HG02970 (cell line): ENCODE results near the gene CSNK2A3.
A peak's percentile ranks its signal among the peaks of the same experiment; 100 is the strongest.
"Not testable (repeated sequence)": the region's sequence is repeated elsewhere in the genome, so short reads cannot be mapped to it uniquely, and the experiment has no call there.

ENCODE experiments used
- ATAC-seq: cut with Tn5 transposase; IDR thresholded peaks from one replicate; pipeline ENCODE4 v1.9.1; 2021; ENCODE audit warnings: mild to moderate bottlenecking, moderate library complexity, moderate number of reproducible peaks; ENCODE audit not compliant: unreplicated experiment, low FRiP score

The CSNK2A3 gene

DNA sequence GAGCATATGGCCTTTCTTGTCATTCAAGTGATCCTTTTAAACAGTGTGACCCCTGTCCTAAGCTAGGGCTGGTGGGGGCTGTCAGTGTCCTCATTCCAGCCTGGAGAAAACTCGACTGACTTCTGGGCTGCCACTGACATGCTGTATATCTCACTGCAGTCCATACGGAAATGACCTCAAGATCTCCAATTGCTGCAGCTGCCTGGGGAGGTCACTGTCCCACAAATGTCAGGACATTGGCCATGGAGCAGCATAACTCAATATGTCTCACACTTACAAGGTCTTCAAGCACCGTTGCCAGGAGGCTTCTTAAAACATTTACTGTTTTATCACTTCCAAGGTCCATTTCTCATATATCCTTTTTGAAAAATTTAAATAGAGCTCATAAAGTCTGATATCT, 27.8 kb upstream of the CSNK2A3 start:
- no peak for ATAC-seq

DNA sequence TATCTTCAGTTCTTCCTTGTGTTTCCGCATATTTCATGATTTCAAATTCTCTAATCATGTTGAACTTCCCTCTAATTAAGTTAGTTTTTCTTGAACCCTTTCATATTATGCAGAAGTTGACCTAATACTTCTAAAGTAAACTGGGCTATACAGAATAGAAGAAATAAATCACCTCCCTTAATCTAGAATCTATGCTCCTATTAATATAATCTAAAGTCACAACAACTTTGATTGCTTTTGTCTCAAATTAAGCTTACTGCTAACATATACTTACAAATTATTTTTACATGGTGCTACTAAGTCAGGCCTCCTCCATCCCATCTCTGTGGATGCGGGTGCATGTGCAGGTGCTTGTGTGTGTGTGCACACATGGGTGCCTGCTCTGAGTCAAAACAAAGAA, 27.3 kb upstream of the CSNK2A3 start:
- no peak for ATAC-seq

GRCh38 chr11:11379661-11380060, 26.6 kb upstream of the CSNK2A3 start:
- no peak for ATAC-seq

DNA sequence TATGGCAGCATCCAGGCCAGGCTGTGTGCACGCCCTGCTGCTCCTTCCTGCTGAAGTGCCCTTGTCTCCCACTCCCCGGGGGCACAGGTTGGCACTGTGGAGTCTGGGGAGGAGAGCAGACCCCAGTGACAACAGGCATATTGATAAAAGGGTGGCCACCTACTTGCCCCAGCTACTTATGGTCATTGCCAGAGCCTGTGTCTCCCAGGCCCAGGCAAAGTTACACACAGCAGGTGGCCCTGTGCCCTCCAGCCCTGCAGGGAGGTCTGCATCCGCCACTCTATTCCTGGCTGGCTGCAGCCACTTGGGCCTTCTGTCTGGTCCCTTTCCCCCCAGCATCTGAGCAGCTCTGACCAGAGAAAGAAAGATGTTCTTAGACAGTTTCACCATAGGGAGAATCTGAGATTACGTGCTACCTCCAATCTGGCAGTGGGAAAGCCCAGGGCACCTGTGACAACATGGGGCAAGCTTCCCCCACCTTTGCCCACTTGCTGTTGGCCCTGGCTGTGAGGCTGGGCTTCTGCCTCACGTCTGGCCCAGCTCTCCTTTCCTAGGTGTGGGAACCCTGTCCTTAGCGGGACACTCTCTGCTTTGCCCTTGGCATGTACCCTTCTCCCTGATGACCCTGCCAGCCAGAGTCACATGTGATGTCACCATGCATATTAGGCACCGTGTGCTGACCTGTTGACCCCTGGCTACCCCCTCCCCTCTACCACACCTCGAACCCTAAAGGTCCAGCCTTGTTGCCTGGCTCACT, 25.3 kb upstream of the CSNK2A3 start:
- ATAC-seq, result no peak

DNA sequence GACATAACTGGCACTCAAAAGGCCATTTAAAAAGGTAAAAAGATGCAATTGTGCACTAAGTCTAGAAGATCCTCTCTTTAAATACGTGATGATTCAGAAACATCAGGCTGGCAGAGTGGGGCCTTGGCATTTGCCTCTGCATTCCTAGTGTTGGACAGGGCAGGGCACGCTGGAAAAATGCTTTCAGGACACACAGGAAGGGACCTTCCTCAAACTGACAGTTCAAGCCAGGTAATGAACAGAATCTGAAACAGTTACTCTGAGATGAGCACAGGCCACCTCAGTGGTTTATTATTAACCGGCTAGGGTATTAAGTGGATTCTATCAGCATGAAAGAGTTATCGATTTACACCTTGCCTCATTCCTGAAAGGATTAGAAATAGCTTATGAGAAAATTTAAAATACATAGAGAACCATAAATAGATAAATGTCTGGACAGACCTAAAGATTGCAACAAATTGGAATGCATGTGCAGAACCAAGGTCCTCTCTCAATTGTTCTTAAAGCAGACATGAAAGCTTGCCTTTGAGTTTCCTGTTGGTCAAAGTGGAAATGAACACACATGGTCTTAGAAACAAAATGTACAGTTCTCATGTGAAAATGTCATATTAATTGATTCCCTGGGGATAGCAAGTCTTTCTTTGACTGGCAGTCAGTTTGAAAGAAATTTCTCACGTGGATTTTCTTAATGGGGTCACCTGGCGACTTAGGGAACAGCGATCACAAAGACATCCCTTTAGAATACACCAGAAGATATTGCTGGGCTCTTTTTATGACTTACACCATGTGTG, 21.5 kb upstream of the CSNK2A3 start:
- peak; percentile 71 for ATAC-seq

GRCh38 chr11:11373934-11374333, 20.9 kb upstream of the CSNK2A3 start:
- no peak for ATAC-seq

DNA sequence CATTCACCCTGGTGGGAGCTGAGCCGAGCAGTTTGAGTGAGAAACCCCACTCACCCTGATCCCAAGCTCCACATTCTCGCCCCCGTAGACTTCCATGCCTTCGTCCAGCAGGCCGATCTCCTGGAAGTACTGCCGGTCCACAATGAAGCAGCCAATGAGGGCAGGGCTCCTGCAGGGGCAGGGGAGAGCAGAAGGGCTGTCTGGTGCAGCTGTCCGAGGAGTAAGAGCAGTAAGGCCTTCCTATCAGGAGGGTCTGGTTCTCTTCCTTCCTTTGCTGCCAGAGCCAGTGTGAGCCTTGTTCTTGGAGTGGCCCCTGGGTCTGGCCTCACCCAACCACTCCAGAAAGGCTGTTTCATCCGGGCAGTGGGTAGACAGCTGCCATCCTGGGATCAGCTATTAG, 19.4 kb upstream of the CSNK2A3 start:
- ATAC-seq, result no peak

DNA sequence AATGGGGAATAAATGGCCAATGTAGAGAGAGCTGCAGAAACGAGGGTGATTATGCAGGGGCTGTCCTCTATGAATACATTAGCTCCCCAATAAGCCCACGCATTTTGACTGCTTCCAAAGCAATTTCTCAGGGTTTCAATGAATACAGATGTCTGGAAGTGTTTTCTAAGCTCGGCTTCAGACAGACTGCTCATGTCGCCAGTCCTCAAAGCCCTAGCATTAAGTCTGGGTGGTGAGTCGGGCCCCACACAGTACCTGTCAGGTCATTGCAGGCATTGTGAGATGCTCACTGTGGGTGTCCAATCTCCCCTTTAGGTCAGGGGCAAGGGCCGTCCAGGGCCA, 17.9 kb upstream of the CSNK2A3 start:
- no peak for ATAC-seq

DNA sequence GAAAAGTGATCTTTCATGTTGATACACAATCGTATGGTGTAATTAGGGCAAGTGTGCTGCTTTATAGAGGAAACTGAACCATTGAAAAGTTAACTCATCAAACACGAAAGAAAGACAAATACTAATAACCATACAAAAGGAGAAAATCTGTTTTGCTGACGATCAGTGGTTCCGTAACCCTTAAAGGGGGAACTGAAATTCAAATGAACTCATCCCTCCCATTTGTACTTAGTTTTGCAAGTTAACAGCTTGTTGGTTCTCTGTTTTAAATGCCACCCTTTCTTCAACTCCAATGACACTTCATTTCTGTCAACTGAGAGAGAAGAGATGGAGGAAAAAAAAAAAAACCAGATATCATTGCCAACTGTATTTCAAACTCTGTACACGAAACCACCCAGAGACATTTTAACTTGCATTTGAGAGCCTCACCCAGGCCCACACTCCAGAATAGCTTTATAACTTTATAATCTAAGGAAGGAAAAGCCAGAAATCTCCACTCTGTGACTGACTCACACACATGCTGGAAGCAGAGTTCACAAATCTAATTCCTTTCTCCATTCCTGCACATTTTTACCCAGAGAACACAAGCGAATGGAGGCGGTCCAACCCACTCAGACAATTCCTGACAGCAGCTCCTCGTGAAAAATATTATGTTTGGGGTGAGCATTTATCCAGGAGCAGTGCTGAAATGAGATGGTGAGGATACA, 17.4 kb upstream of the CSNK2A3 start:
- ATAC-seq, result no peak

GRCh38 chr11:11366793-11367192, 13.7 kb upstream of the CSNK2A3 start:
- no peak for ATAC-seq

DNA sequence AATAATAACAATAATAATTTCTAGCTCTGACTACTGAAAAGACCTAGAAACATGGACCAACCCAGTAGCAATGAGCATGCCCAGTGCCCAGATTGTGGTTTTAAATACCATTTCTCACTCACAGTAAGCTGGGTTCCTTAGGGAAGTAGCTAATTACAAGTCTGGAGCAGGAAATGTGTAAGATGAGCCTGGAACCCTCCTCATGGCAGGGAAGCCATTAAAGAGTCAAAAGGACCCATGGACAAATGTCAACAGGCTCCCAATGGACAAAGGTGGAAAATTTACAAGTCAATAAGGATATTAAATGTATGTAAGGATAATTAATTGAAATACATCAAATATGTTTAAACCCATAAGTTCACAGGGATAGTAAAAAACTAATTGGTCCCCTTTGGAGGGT, 10.6 kb upstream of the CSNK2A3 start:
- no peak for ATAC-seq

DNA sequence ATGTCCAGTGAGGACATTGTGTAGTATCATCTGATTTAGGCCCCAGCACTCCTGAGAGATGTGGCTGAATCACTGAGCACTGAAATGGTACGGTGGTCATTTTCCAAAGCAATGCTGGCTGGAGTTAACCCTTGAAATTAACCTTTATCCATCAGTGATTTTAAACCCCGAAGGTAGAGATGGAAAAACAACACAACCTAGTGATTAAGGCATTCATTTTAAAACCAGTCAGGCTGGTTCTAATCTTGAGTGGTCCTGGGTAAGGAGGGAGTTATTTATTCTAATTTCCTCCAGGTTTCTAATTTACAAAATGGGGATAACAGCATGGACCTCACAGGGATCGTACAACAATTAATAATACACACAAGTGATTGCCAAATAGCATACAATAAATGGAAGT, 6.6 kb upstream of the CSNK2A3 start:
- ATAC-seq, result no peak

DNA sequence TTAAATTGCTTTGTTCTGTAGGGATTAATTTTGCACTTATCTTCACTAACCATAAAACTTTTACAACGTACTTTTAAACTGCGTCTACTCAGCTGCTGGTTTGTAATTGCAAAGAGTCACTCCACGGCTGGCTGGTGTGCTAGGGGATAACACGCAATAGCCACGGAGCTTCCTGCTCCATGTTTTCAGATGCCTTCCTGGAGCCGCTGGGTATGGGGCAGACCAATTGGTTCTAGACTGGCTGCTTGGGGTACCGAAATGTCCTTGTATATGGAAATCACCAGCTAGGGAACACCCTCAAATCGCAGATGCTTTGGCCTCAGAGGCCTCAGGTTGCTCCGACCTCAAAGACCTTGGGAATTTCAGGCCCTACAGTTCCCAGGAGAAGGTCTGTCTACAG, 3.8 kb upstream of the CSNK2A3 start:
- ATAC-seq, result no peak

GRCh38 chr11:11351851-11352250, 1.2 kb downstream of the CSNK2A3 start:
- ATAC-seq, result not testable (repeated sequence)

DNA sequence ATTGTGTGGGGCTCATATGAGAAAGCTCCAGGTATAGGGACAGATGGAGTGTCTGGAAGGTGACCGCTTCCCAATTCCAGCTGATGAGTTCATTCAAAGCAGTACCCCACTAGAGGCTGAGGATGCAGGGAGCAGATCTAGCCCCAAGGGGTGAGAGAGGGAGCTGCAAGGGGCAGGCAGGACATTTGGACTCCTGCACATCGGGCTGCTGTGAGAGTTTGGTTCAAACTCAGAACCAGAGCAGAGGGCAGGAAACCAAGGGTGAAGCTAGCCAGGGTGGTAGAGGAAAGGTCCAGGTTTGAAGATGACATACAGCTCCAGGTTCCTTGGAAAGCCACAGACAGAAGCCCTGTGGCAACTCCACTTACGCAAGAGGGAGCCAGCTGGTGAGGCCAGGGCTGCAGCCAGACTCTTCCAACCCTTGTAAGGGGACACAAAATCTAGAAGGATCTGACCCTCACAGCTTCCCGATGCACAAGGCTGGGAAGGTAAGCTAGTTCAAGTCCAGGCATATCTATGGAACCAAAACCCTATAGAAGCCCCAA, 1.9 kb downstream of the CSNK2A3 start:
- no peak for ATAC-seq

DNA sequence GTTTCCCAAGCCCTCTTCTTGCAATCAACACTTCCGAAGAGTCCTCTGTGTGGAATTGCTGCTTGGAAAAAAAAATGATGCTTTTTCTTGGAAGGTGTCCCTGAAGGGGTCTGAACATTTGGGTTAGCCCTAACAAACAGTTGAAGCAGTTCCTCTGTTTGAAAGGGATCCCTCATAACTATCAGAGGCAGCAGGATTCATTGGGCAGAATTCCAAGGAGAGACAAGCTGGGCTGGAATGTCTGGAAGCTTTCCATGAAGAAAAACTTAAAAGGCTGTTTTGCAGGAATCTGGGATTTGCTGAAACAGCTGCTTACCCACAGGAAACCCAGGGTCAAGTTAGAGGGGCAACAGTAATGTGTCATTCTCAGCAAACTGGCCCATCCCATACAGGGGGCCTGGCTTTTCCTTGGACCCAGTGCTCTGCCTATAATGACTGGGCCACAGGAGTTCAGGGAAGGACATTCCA, 3.1 kb downstream of the CSNK2A3 start:
- no peak for ATAC-seq

- no peak for ATAC-seq
These were observed 3.8 kb downstream of the CSNK2A3 start for GRCh38 chr11:11349106-11349825.

DNA sequence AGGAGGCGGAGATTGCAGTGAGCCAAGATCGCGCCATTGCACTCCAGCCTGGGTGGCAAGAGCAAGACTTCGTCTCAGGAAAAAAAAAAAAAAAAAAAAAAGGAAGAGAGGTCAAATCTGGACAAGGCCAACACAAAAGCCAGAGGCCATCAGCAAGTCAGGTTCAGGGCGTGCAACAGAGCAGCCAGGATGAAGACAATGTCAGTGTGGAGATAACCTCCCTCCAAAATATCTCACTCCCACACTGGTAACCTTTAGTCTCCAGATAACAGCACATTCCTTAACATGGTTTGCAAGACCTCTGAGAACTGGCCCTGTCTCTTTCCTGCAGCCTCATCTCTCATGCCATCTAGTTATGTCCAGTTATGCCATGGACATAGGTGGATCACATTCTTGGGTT, 4.7 kb downstream of the CSNK2A3 start:
- ATAC-seq, result no peak

- ATAC-seq, result no peak
These were observed 5.5 kb downstream of the CSNK2A3 start for GRCh38 chr11:11347592-11347991.

DNA sequence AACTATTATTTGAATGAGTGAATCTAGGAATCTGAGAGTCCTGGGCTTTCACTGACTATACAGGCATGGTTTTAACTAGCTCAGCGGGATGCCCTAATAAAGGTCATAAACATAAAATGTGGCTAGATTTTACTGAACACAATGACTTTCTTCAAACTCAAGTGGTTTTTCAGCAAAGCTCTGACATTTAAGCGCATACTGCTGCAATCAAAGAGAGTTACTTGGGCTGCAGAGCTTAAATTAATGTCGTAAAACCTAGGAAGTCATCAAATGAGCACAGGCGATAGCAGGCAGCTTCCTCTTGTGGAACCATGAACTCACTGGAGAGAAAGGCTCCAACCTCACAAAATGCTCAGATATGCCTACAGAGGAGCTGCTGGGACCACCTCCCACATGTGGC, 6.7 kb downstream of the CSNK2A3 start:
- ATAC-seq, result no peak
